Right kidney (tissue), 1 donor: Measurements from ENCODE around the gene SOS1.
"Not testable (repeated sequence)": the region's sequence is repeated elsewhere in the genome, so short reads cannot be mapped to it uniquely, and the experiment has no call there.

Source experiments
- DNase-seq: peaks from one replicate; pipeline ENCODE4 v3.0.0-alpha.2; 2016

SOS1 gene

DNA sequence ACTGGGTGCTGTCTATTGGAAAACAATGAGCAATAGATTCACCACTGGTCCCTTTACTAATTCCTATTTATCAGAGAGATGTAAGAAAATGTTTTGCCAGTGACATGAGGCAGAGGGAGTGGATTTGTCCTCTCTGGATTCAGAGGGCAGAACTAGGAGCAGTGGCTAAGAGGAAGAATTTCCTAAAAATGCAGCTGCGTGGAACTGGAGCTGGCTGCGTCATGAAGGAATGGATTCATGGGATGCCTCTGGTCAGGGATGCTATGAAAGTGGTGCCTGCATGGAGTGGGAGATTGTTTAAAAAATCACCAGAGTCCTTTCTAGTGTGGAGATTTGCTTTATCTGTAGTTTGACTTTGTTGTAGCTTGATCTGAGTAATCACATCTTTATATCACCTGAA lies 152.8 kb downstream of the SOS1 start:
- DNase-seq: no peak

GRCh38 chr2:38966678-38967077 lies 154.2 kb downstream of the SOS1 start:
- DNase-seq: no peak

DNA sequence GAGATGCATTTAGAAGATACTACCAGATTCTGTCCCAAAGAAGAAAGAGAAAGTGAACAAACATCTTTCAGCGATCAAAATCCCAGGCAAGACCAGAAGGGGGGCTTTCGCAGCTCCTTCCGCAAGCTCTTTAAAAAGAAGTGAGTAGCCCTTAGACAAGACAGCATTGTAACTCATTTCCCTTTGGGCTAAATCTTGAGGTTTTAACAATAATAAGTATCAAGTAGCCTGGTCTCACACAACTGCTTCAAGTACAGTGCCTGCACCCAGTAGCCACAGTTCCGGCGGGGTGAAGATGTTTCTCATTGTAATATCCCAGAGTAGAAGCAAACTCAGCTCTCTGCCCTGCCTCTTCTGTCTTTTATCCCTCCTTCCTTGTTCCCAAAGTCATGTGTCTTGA lies 154.8 kb downstream of the SOS1 start:
- DNase-seq: no peak

DNA sequence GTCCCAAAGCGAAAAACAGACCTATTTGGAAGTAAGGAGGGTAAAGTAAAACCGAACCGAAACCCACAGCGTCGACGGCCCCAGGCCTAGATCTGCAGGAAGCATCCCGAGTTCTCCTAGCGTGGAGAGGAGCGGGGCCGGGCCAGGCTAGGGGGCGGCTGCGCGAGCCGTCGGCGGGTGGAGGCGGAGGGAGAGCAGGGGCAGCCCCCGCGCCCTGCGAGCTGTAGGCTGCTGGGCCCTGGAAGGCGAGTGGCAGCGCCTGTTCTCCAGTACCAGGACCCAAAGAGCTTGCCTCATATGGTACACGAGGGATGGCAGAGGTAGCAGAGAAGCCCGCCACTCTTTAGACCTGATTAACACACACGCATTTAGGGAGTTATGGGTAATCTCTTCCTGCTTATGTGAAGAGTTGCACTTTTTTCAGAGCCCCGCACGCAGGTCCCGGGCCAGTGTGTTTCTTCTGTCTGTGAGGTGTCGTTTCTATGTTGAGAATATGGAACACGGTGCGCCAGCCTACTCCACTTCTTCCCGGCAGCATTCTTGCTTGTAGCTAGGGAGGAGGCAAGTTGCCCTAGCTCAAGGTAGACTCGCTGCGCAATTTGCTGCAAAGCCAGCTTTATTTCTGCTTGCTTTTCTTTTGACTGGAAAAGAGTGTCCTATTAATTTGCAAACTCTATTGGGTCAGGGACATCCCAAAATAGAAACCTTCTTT lies 160.1 kb downstream of the SOS1 start:
- DNase-seq: peak; percentile 76

- DNase-seq: peak; percentile 88
Observed at GRCh38 chr2:38959938-38960608, 160.8 kb downstream of the SOS1 start.

DNA sequence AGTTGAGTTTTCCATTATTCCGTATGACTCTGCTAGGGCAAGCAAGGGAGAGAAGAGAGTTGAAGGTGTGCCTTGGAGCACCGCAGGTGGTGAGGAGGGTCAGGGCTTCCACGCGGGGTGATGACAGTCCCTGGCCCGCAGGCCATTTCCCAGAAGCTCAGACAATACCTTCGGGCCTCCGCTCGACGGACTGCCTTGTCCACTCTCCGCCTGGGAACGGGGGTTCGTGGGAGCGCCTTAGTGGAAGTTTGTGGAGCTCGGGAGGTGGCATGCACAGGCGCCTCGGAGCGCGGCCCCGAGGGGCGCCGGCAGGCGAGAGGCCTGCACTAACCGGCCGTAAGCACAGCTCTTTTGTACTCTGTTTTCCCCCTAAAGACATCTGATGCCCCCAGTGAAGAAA lies 161.4 kb downstream of the SOS1 start:
- no peak for DNase-seq

GRCh38 chr2:38957972-38958371 lies 162.9 kb downstream of the SOS1 start:
- no peak for DNase-seq

DNA sequence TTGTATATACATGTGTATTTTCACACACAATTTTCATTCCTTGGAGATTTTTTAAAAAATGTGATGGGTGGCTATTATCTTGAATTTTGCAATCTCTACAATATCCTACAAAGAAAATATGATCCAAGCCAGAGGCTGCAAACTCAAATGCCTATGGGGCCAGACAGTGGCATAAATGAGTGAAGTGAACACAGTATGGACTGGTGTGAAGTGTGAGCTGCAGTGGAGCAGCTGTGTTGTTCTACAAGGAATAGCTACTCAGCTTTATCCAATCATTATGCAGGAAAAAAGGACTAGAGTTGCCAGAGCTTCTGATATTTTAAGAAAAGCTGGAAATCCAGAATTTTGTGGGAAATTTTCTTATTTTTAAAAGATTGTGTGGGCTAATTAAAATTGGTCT lies 169.1 kb downstream of the SOS1 start:
- DNase-seq: no peak

- DNase-seq: no peak
Observed at GRCh38 chr2:38948995-38949394, 171.9 kb downstream of the SOS1 start.

- no peak for DNase-seq
Observed at GRCh38 chr2:38948387-38948882, 172.4 kb downstream of the SOS1 start.

DNA sequence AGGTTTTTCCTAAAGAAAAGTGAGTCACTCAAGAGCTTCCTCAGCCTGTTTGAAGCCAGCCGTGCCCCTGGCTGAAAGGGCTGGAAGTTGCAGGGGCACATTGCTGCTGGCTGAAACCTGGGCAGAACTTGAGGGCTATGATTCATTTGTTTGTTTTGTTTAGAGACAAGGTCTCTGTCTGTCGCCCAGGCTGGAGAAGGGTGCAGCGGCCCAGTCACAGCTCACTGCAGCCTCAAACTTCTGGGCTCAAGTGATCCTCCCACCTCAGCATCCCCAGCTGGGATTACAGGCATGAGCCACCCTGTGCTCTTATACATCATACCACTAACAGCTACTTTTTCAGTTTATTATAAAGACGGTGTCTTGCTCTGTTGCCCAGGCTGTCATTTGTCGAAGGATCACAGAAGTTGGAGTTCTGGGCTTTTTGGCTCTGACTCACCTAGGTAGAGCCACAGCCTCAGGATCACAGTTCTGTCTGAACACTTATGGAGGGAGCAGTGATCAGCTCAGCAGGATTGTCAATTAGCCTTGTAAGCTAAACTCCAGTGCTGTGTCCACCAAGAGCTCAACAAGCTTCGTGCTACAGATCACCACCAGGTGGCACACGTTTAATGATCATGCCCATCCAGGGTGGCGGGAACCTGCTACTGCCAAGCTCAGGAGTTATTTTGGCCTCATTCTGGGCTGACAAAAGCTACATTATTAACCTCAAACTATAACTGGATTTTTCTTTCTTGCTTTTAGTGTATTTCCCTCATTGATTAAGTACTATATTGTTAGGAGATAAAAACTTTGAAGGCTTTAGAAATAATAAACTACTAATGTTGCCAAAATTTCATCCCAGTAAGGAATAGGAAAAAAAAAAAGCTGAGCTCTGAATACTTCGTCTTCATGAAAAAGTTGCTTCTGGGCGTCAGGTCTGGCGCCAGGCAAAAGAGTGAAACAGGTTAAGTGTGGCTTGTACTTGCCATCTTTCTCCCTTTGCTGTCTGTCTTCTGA lies 173.3 kb downstream of the SOS1 start:
- peak; percentile 22 for DNase-seq

DNA sequence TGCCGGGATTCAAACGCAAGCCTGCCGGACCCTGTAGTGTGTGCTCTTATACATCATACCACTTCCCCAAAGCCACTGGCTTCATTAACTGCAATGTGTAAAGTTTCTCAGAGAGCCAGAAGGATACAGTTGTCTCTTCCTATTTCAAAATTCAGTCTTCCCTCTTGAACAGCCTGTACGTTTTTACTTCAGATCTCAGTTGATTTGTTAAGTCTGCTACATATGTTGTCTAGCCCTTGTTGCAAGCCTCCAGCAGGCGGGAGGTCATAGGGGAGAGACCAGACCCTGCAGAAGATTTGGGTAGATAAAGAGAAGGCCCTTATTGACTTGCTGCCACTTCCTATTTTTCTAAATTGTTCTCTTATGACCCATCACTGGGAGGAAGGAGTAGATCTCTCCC lies 174.9 kb downstream of the SOS1 start:
- DNase-seq: no peak

DNA sequence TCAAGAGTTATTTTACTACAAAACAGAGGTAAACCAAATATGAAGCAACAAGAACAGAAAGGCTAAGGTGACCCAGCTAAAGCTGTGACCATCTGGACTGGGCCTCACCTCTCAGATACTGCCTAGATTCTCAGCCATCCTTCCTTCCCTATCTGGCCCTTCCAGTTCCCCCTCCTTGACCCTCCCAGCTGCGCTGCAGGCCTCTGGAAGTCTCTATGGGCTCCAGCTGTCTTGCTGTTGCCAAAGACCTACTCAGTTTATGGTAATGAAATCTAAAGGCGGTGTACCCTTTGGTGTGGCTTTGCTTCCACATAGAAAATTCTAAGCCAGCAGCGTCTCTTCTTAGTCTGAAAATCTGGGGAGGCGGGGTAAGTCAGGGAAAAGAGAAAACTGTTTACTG lies 175.5 kb downstream of the SOS1 start:
- no peak for DNase-seq

- DNase-seq: no peak
Observed at GRCh38 chr2:38943784-38944183, 177.1 kb downstream of the SOS1 start.

DNA sequence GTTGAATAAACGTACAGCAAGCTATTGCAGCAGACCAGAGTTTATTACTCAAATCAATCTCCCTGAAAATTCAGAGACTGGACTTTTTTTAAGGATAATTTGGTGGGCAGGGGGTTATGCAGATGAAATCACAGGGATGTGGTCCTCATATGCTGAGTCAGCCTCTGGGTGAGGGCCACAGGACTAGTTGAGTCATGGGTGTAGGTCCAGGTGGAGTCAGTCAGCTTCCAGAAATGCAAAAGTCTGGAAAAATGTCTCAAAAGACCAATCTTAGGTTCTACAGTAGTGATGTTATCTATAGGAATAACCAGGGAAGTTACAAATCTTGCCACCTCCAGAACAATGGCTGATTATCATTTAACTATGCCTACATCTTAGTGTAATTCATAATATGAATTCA lies 180.1 kb downstream of the SOS1 start:
- DNase-seq: no peak

DNA sequence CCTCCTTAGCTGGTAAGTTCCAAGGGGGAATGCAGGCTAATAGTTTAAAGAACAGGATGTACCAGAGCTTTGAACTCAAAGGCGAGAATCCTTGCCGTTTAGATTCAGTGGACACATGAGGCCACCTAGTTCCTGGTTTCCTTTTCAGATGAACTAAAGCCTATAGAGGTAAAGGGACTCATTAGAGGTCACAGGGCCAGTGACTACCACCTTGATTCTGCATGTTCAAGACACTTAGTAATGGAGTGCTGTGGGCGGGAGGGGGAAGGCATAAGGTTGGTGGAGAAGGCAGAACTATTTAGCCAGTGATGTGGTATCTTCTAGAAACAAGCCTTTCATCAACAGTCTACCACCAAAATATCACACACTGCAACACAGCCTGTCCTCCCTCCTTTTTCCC lies 183.3 kb downstream of the SOS1 start:
- DNase-seq: no peak

DNA sequence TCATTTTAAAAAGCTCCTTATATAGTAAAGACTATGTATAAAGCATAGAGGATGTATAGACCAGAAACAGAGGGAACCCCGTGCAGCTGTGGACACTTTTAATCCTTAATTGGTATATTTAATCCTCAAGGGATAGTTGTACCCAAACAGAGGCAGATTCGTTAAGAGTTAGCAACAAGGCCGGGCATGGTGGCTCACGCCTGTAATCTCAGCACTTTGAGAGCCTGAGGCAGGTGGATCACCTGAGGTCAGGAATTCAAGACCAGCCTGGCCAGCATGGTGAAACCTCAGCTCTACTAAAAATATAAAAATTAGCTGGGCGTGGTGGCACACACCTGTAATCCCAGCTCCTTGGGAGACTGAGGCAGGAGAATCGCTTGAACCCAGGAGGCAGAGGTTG lies 184.3 kb downstream of the SOS1 start:
- DNase-seq: not testable (repeated sequence)

DNA sequence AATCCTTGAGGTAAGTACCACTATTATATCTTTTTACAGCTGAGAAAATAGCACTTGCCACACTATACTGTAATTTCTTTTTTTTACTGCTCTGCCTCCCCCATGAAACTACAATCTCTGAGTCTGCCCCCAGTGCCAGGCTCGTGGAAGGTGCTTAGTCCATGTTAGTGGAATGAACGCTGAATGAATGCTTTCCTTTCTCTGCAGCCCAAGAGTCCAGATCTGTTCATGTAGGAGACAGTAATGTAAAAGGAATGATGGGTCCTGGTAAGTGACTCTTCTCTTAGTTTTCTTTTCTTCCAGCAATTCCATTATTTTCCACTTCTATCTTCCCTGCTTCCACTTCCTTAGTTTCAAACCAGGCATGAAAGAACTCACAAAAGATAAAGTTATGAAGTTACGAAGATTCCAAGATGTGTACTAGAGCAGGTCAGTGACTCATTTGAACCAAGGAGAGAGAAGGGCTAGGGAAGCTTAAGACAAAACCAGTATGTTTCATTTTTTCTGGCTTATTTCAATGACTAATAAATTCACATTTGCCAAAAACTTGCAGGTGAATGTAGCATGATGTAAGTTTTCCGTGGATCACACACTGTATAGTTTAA lies 185.2 kb downstream of the SOS1 start:
- DNase-seq: no peak

DNA sequence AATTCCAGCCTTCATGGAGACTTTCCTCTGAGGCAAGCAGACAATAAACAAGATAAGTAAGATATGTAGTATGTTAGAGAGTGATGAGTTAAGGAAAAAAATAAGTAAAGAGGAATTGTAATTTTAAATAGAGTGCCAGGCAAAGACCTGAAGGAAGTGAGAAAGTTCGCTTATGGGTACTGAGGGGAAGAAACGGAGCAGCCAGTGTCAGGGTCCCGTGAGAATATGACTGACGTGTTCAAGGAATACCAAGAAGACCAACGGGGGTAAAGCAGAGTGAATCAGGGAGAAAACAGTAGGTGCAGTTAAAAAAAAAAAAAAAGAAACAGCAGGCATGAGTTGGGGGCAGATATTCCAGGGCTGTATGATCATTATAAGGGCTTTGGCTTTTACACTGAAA lies 186.1 kb downstream of the SOS1 start:
- DNase-seq: no peak

DNA sequence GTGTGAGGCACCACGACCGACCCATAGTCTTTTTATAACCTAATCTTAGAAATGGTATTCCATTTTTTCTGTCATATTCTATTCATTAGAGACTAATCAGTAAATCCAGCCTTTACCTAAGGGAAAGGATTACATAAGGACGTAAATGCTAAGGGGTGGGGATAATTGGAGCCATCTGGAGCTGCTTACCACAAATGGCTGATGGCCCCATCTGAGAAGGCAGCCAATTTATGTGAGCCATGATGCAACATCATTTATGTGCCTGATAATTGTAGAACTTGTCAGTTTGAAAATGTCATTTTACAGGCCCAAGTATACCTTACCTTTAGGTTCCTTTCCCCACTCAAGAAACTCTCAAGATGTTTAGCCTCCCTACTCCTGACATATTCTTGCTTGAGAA lies 187.2 kb downstream of the SOS1 start:
- no peak for DNase-seq

- no peak for DNase-seq
Observed at GRCh38 chr2:38932586-38932985, 188.3 kb downstream of the SOS1 start.
